Measurements from ENCODE around the gene TOP1.

Gene TOP1

GRCh38 chr20:41145821-41146620, 117.4 kb downstream of the TOP1 start:
- no peak for DNase-seq (ENCODE audit: low read depth)

GRCh38 chr20:41147767-41148191, 119.2 kb downstream of the TOP1 start:
- no peak for DNase-seq (ENCODE audit: low read depth)

- DNase-seq (ENCODE audit: low read depth) = no peak
Observed at GRCh38 chr20:41148942-41149341, 120.3 kb downstream of the TOP1 start.

GRCh38 chr20:41150664-41151063, 122.0 kb downstream of the TOP1 start:
- peak; percentile 54 for DNase-seq (ENCODE audit: low read depth)

GRCh38 chr20:41151134-41151869, 122.7 kb downstream of the TOP1 start:
- DNase-seq (ENCODE audit: low read depth) = no peak

GRCh38 chr20:41152108-41152757, 123.6 kb downstream of the TOP1 start:
- DNase-seq (ENCODE audit: low read depth) = no peak

- no peak for DNase-seq (ENCODE audit: low read depth)
Observed at GRCh38 chr20:41154436-41155176, 126.0 kb downstream of the TOP1 start.

GRCh38 chr20:41155261-41155660, 126.6 kb downstream of the TOP1 start:
- no peak for DNase-seq (ENCODE audit: low read depth)

GRCh38 chr20:41158082-41158625, 129.5 kb downstream of the TOP1 start:
- DNase-seq (ENCODE audit: low read depth) = no peak

GRCh38 chr20:41159547-41159946, 130.9 kb downstream of the TOP1 start:
- no peak for DNase-seq (ENCODE audit: low read depth)

GRCh38 chr20:41160686-41161085, 132.1 kb downstream of the TOP1 start:
- no peak for DNase-seq (ENCODE audit: low read depth)

GRCh38 chr20:41161886-41162285, 133.3 kb downstream of the TOP1 start:
- no peak for DNase-seq (ENCODE audit: low read depth)

GRCh38 chr20:41162396-41162795, 133.8 kb downstream of the TOP1 start:
- DNase-seq (ENCODE audit: low read depth) = no peak

GRCh38 chr20:41163821-41164220, 135.2 kb downstream of the TOP1 start:
- DNase-seq (ENCODE audit: low read depth) = no peak

- DNase-seq (ENCODE audit: low read depth) = no peak
Observed at GRCh38 chr20:41165001-41165882, 136.6 kb downstream of the TOP1 start.

GRCh38 chr20:41166201-41167117, 137.8 kb downstream of the TOP1 start:
- no peak for DNase-seq (ENCODE audit: low read depth)

GRCh38 chr20:41167118-41167470, 138.5 kb downstream of the TOP1 start:
- DNase-seq (ENCODE audit: low read depth) = no peak

GRCh38 chr20:41167481-41168253, 139.0 kb downstream of the TOP1 start:
- peak; percentile 27 for DNase-seq (ENCODE audit: low read depth)
